HG02610 (cell line): Measurements from ENCODE around the gene ARHGAP44.

Experiments used
- ATAC-seq: cut with Tn5 transposase; IDR thresholded peaks from one replicate; pipeline ENCODE4 v1.9.1; 2021; ENCODE audit warnings: mild to moderate bottlenecking, moderate library complexity; ENCODE audit not compliant: unreplicated experiment

Gene ARHGAP44, protein sequence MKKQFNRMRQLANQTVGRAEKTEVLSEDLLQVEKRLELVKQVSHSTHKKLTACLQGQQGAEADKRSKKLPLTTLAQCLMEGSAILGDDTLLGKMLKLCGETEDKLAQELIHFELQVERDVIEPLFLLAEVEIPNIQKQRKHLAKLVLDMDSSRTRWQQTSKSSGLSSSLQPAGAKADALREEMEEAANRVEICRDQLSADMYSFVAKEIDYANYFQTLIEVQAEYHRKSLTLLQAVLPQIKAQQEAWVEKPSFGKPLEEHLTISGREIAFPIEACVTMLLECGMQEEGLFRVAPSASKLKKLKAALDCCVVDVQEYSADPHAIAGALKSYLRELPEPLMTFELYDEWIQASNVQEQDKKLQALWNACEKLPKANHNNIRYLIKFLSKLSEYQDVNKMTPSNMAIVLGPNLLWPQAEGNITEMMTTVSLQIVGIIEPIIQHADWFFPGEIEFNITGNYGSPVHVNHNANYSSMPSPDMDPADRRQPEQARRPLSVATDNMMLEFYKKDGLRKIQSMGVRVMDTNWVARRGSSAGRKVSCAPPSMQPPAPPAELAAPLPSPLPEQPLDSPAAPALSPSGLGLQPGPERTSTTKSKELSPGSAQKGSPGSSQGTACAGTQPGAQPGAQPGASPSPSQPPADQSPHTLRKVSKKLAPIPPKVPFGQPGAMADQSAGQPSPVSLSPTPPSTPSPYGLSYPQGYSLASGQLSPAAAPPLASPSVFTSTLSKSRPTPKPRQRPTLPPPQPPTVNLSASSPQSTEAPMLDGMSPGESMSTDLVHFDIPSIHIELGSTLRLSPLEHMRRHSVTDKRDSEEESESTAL

DNA sequence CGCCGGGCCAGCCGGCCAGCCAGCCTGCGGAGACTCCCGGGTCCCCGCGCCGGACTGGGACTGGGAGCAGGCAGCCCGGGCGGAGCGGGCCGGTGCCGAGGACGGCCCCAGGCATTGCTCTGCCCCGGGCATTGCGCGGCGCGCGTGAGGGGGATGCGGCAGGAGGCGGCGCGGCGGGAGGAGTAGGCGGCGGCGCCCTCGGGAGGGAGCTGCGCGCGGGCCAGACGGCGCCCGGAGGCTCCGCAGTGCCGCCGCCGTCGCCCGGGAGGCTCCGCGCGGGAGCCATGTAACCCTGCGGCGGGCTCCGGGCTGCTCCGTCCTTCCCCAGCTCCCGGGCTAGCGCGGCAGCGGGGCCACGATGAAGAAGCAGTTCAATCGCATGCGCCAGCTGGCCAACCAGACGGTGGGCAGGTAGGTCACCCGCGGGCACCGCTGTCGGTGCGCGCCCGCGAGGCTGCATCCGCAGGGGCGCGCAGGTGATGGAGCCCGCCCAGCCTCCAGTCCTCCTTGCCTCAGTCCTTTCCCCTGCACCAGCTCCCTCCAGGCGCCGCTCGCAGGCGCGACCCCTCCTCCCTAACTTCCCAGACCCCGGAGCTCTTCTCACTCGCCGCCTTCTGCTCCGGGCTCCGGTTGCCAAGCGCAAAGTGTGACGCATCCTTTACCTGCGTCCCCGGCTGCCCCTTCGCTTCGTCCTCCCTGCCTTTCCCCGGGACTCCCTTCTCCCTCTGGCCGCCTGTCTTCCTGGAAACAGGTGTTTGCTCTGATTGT lies at the start of gene ARHGAP44:
Gene ARHGAP44, plus strand, starts transcription at position 18 of the 768 bp plus-strand sequence. Its CDS starts 341 bp downstream, at position 359.
- peak; percentile 69 for ATAC-seq

DNA sequence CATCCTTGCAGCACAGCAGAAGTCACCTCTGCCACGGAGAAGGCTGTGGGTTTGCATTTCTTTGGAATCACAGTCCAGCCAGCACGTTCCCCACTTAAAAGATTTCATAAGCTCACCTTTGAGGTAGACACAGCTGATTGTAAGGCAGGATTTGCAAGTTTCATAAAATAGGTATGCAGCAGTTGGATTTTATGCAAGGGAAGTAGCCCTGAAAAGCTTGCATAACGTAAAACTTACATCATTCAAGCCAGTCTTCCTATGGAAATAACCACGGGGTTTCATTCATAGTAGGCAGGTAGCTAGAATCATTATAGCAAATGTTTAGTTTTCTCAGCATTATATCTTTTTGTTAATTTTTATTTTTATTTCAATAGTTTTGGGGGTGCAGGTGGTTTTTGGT lies 49.8 kb upstream of the ARHGAP44 start:
- no peak for ATAC-seq

DNA sequence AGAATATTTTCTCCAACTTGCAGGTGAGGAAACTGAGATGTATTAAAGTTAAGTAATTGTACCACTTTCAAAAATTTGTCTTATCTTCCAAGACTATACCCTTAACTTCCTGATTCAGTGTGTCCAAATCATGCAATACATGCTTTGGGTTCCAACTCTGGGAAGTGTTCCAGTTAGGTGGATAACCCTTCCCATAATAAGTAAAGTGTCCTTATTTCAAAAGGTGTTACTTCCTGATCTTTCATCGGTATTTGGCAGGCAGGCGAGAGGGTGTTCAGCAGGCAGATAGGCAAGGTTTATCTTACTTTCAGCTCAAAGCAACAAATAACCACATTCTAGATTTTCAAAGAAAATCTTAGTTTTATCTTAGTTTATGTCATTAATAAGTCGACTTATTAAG lies 46.3 kb upstream of the ARHGAP44 start:
- no peak for ATAC-seq

DNA sequence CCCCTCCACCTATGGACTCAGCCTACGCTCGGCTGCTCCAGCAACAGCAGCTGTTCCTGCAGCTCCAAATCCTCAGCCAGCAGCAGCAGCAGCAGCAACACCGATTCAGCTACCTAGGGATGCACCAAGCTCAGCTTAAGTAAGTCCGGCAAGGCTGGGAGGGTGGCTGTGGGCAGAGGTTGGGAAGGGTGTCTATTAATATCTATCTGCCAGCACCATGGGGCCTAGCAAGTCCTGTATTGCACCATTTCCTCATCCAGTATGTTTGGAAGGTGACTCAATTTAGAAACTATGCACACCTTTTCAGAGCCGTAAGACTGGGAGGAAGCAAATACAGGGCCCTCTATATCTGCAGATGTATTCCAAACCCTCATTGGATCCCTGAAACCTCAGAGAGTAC lies 45.0 kb upstream of the ARHGAP44 start:
- no peak for ATAC-seq

DNA sequence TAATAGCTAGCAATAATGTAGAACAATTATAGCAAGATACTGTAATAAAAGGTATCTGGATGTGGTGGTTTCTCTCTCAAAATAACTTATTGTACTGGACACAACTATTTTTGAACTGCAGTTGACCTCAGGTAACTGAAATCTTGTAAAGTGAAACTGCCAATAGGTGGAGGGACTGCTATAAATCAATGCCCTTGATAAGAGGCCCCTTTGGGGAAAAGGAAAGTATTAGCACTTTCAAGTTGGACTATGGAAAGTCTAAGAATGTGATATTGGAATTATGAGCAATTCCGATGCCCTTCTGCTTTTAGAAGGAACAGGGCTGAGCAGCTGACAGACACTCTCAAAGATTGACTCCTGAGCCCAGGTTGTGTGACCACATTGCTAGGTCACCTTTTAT lies 44.5 kb upstream of the ARHGAP44 start:
- ATAC-seq, result no peak

DNA sequence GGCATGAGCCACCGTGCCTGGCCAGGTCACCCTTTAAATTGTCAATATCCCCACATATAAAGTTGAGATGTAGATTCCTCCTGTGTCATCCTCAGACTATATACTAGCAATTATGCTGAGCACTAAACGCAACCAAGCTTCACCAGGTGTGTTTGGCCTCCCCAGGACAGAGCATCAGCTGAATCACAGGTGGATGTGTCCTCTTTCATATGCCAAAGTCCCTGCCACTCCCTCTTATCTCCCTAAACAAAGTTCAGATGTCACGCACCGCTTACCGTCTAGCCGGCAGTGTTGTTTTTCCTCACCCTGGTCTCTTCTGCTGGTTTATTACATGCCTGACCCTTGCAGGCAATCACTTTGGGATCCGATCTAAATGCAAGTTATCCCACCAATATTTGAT lies 43.8 kb upstream of the ARHGAP44 start:
- ATAC-seq, result no peak

DNA sequence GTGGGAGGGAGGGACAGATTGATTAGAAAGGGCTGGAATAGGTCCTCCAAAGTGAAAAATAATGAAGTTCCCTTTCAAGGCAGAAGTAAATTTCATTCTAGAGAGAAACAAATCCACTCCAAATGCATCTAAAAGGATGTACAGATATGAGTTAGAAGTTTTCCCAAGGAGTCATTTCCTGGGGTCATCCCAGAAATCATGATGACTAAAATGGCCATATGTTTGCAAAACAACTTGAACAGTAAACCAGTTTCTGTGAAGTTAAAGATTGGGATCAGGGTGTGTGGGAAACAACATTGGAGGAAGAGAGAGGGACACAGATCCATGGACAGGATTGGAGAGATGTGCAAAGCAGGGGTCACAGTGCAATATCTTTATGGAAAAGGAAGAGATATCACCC lies 32.5 kb upstream of the ARHGAP44 start:
- no peak for ATAC-seq

DNA sequence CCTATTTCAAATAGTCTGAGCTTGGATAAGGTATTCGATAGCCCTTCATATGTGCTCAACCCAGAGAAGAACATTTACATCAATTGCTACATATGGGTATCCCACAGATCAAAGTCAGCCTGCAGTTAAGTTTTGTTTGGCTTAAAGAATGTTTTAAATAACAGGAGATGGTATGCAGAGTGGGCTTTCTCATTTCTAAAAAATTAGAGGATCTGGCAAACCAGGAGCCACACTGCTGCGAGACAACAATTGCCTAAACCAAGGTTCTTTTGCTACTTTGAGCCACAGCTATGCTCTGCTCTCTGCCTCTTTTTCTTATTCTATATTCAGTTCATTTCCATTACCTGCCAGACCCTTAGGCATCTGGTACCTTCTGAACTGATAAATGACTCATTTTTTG lies 30.2 kb upstream of the ARHGAP44 start:
- no peak for ATAC-seq

DNA sequence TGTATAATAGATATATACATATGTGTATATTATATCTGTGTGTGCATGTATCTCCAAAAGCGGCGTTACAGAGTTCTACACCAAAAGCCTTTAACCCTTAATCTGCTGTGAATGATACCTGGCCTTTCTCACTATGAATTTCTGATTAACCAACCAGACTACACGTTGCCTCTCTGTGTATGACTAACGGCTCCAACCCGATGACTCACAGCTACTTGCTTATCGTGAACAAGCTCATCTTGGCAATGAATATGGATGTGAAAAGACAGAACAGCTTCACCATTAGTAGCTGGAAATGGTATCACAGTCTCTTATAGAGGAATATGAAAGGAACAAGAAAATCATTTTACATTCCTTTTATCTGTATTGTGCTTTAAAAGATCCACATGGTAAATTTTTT lies 23.8 kb upstream of the ARHGAP44 start:
- ATAC-seq, result no peak

DNA sequence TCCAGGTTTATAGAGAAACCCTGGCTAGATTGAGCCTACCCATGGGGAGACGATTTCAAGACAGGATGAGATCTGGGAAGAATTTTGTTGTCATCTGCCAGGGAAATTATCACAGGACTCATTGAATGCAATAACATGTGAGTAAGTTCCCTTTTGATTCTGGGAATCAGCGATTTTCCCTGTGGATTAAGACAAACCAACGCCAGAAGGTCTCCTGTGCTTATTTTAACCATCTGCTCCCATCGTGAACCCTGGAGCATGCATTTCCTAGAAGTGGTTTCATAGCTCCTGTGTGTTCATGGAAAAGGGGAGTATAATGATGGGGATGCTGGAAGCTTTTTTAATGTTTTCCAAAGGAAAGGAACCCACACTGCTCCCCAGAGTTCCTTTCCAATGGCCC lies 21.0 kb upstream of the ARHGAP44 start:
- no peak for ATAC-seq

DNA sequence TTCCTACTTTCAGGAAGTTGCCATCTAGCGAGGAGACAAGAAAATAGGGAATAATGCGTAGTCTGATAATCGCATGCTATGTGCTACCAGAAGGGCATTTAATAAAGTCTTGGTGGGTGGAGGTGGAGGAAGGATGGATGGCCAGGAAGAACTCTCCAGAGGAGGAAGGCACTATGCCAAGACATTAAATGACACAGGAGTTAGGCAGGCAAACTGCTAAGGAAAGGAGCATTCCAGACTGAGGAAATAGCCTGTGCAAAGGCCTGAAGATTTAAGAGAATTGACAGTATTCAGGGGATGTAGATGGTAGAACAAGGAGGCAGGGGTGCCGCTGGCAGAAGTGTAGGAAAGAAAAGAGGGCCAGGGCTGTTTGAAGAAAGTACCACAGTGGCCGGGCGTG lies 19.3 kb upstream of the ARHGAP44 start:
- ATAC-seq, result no peak

DNA sequence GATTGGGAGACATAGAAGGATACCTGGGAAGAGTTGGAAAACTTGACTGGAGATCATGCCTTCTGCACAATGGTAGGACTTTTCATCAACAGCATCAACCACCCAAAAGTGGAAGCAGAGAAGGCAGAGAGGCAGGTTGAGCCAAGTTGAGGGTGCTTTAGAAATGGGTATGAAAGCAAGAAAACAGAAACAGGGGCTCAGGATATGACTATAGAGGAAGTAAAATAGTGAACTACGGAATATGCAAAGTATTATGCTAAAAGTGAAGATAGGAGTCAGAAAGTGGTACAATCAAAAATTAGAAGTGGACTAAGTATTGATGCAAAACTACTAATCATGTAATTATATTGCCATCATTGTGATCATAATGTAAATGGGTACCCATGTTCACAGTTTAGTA lies 16.1 kb upstream of the ARHGAP44 start:
- no peak for ATAC-seq

DNA sequence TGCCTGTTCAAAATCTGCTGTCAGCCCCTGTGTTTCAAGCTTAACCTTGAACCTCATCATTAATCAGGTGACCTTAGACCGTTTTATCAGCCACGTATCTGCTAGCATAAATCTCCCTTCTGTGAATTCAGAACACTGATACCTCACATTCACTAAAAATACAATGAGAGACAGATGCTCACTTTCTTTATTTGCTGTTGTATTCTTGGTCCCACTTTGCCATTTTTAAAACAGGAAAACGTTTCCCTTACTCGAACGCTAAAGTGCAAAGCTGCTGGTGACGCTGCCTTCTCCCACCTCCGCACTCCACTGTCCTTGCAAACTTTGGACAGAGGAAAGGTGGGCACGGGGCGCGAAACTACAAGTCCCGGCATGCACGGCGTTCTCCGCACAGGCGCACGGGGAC lies 220 bp upstream of the ARHGAP44 start:
- ATAC-seq, result peak; percentile 87

DNA sequence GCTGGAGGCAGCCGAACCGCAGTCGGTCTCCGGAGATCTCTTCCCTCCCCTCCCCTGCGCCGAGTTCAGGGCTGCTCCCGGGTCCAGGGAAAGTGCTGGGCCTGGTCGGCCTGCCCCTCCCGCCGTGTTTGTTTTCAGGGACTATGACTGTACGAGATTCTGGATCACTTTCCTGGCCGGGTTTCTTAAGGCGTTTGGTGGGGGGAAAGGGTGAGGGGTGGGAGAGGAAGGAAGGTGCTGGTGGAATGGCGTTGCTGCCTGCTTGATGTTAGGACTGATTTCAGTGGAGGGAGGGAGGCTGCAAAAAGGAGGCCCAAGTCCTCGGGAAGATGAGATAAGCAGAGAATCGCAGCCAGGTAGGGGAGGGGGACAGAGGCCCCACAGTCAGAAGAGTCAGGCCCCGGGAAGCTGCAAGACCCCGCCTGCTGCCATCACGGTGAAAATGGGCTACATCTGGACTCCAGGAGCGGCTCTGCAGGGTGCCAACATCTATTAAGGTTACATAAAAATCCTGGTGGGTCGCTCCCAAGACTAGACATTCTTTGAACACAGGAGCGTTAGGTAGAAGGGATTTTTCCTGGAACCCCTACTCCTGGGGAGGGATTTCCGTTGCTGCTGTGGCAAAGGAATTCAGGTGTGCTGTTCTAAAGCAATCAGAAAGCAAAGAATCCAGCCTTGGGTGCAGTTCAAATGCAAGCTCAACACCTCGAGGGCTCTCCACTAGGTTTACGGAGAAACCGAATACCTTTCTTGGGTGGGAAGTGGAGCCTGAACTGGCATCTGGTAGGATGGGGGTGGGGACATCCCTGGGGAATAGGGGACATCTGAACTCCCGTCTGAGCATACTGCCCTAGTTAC lies 1.2 kb downstream of the ARHGAP44 start:
- no peak for ATAC-seq

DNA sequence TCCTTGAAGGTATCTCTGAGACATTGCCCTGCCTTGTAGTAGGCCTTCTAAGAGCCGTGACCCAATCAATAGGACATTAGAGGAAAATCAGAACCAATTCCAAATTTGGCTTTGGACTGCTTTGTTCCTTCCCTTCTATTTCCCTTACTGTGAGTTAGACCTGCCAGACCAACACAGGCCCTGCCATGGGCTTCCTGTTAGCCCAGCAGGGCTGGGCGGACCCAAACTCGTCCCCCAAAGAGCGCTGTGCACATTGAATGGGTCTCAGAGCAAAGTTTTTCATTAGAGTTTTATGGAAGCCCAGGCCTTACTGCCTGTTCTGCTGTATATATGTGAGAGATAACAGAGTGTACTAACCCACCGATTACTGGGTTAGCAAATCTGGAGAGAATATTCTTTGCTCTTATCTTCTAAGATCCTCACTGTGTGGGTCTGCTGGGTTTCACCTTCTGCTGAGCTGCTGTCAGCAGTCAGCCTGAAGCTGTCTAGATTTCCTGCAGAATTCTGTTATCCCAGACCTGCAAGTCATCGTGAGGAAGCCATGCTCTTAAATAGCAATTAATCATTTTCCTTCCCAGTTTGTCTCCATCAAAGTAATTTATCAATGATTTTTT lies 5.7 kb downstream of the ARHGAP44 start:
- no peak for ATAC-seq

DNA sequence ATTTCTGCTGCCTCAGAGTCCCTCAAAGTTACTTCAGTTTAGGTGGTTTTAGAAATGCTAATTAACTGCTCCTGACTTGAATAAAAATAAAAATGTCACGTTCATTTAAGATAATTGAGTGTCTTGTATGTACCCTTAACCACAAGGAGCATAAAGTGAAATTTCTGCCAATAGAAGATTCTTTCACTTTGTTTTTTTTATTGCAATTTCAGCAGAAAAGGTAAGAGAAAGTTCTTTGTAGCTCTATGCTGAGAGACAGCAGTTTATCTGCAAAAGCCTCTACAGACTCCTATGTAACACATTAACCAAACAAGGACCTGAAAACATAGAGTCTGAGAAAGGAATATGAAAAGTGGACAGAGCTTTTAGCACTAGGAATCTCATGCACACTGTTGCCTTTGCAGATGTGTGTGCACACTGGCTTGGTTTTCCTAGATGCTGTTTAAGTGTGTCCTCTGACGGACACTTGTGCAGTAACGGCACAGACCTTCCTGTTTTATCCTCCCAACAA lies 11.6 kb downstream of the ARHGAP44 start:
- ATAC-seq, result no peak

DNA sequence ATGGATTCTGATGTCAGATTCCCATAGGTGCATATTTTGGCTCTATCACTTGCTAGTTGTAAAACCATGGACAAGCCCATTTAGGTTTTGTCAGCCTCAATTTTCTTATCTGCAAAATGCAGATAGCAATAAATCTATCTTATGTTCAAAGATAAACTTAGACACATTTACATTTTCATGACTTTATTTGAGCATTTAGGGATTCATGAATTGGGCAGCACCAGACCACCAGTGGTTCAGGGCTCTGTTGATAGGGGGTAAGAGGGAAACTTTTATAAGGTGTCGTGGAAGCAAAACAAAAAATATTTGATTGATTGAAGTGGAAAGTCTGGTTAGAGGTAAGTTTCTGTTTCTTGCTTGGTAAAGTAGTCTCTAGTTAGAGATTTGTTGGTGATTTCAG lies 17.3 kb downstream of the ARHGAP44 start:
- no peak for ATAC-seq

DNA sequence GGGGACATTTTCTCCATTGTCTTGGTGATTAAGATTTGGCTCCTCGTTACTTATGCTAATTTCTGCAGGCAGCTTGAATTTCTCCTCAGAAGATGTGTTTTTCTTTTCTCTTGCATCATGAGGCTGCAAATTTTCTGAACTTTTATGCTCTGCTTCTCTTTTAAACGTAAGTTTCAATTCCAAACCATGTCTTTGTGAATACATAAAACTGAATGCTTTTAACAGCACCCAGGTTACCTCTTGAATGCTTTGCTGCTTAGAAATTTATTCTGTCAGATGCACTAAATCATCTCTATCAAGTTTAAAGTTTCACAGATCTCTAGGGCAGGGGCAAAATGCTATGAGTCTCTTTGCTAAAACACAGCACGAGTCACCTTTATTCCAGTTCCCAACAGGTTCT lies 19.4 kb downstream of the ARHGAP44 start:
- ATAC-seq, result no peak

DNA sequence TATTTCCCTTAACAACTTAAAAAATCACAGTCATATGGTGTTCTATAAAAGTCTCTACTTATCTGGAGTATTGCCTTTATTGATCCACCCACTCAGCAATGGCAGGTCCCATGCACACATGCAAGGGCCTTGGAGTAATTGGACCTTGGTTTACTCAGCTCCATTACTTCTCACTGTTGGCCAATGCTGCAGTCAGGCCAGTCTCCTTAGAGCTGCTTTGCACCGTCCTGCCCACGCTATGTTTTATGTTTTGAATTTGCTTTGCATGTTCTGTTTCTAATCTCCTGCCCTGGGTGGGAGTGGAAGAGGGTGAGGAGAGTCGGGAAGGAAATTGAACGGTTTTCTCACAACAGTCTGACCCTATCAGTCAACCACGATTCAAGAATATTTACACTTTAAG lies 23.6 kb downstream of the ARHGAP44 start:
- ATAC-seq, result no peak

DNA sequence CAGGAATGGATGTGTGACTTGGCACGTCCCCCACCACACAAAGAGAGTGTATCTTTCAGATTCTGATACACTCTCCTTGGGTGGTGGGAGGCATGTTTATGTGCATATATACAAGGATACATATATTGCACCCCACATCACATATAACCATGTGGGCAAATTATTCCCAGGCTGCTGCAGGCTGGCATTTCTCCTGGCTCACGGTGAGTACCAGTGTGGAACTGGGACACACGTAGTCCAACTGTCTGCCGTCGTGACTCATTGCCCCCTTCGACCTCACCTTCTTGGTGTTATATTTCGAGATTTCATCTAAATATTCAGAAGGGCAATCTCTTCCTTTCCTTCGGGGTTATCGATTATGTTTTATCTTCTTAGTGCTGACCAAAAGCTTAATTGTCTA lies 24.4 kb downstream of the ARHGAP44 start:
- no peak for ATAC-seq
